Smooth muscle cell (in vitro differentiated cells): Measurements from ENCODE around the gene SHB. TPM values are rescaled to one million over a fixed set of nuclear protein-coding genes. Genes with fewer than 3 reads are reported as not detected.

Source experiments
- DNase-seq: peaks from one replicate; lab custom pipeline; 2025; ENCODE audit not compliant: unreplicated experiment; lab: John Stamatoyannopoulos, UW
- H2AFZ ChIP-seq: fragments of 200-600 bp; sonication (generic); 2 replicates; pipeline ENCODE4 v1.6.0; 2016; ENCODE audit warnings: antibody characterized with exemption, low read depth, mild to moderate bottlenecking
- H3F3A ChIP-seq: fragments of 200-600 bp; sonication (generic); 2 replicates; pipeline ENCODE4 v1.6.0; 2017; ENCODE audit warnings: antibody characterized with exemption, low read depth
- H3K27ac ChIP-seq: fragments of 200-600 bp; sonication (generic); 2 replicates; pipeline ENCODE4 v1.5.1; 2016; ENCODE audit warnings: low read depth, mild to moderate bottlenecking
- H3K27me3 ChIP-seq: fragments of 200-600 bp; sonication (generic); 2 replicates; pipeline ENCODE4 v1.6.1; 2016; ENCODE audit warnings: low read depth, mild to moderate bottlenecking
- H3K36me3 ChIP-seq: fragments of 200-600 bp; sonication (generic); 2 replicates; pipeline ENCODE4 v1.5.1; 2016; ENCODE audit warnings: low read depth
- H3K4me1 ChIP-seq: fragments of 200-600 bp; sonication (generic); 2 replicates; pipeline ENCODE4 v1.5.1; 2016; ENCODE audit warnings: low read depth
- H3K4me2 ChIP-seq: fragments of 200-600 bp; sonication (generic); 2 replicates; pipeline ENCODE4 v1.6.0; 2016; ENCODE audit warnings: mild to moderate bottlenecking
- H3K4me3 ChIP-seq: fragments of 200-600 bp; sonication (generic); 2 replicates; pipeline ENCODE4 v1.5.1; 2016; ENCODE audit warnings: mild to moderate bottlenecking
- H3K79me2 ChIP-seq: fragments of 200-600 bp; sonication (generic); 2 replicates; pipeline ENCODE4 v1.6.0; 2016; ENCODE audit warnings: low read depth, mild to moderate bottlenecking
- H3K9ac ChIP-seq: fragments of 200-600 bp; sonication (generic); 2 replicates; pipeline ENCODE4 v1.6.0; 2016; ENCODE audit warnings: low read depth
- H3K9me3 ChIP-seq: fragments of 200-600 bp; sonication (generic); replicated peaks from 2 replicates; pipeline ENCODE4 v1.5.1; 2016; ENCODE audit warnings: low read depth
- H4K20me1 ChIP-seq: fragments of 200-600 bp; sonication (generic); 2 replicates; pipeline ENCODE4 v1.6.0; 2016; ENCODE audit warnings: low read depth
- CTCF ChIP-seq: fragments of 200-600 bp; sonication (generic); IDR thresholded peaks from 2 replicates; pipeline ENCODE4 v1.5.1; 2017; ENCODE audit warnings: borderline replicate concordance, mild to moderate bottlenecking, antibody characterized with exemption; ENCODE audit not compliant: insufficient read depth, poor library complexity, severe bottlenecking
- WGBS: methylation state at CpG from one replicate; pipeline ENCODE4 v1.1.7; 2016; ENCODE audit warnings: low lambda C conversion rate; 5-methylcytosine and 5-hydroxymethylcytosine counted together
- polyA plus RNA-seq: library from polyadenylated mRNA; unstranded; fragments of >200 nt; fragmentation: Nextera tagmentation; extraction: Ambion mirVana; gene quantifications from 2 replicates; pipeline ENCODE4 v1.2.1, GENCODE V29; 2016
- total RNA-seq: library from RNA; depleted of rRNA; stranded (reverse); fragments of >200 nt; gene quantifications from 2 replicates; pipeline ENCODE4 v1.2.3, GENCODE V29; 2014

Gene SHB
- total and polyA plus RNA-seq, 2 experiments from 2014 or later = 16.4 to 32.4 TPM

- peaks cover 34% of the 10 kb centered on the region for H3K4me1 ChIP-seq
- H3K9ac ChIP-seq = no peak overlapping the region
- H3K4me3 ChIP-seq = no peak overlapping the region
Measured at GRCh38 chr9:37998881-37999587, 70.0 kb downstream of the SHB start.

DNA sequence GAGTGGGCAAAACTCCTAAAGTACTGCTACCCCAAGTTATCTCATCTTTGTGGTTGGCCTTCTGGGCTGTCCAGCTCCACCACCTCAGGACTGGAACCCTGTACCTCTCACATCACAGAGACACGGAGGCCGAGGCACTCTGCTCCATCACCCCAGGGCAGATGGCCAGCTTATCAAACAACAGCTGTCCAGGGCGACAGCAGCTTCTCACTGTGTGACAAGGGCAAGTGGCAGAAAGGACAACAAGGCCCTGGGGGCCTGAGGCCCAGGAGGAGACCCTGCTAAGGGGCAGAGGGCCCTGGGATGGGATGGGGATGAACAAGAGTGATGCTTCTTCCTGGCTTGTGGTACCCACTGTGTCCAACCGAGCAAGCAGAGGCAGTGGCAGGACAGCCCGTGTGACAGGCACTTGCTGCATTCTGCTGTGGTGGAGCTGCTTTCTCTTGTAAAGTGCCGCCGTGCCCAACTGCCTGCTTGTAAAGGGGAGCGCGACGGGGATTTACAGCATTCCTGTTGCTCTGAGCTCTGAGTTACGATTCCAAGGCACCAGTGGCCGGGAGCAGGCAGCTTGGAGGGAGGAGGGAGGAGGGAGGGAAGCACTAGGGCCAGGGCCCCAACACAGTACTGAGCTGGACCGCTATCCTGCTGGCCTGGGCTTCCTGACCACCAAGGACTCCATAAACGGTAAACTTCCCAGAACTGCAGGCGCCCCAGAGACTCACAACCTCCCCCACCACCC is 71.2 kb downstream of the SHB start:
- H3F3A ChIP-seq = peaks cover 30% of the 10 kb centered on the region
- H3K9ac ChIP-seq = no peak overlapping the region
- peak overlapping the region; percentile 4 for H3K4me2 ChIP-seq
- H2AFZ ChIP-seq = no peak overlapping the region
- H3K9me3 ChIP-seq = no peaks in the 10 kb centered on the region
- peak; percentile 48 for DNase-seq
- H3K27ac ChIP-seq = peak overlapping the region; percentile 64
- H3K4me3 ChIP-seq = no peak overlapping the region
- peaks cover 45% of the 10 kb centered on the region for H4K20me1 ChIP-seq
- peaks cover 49% of the 10 kb centered on the region for H3K79me2 ChIP-seq
- H3K36me3 ChIP-seq = no peaks in the 10 kb centered on the region
- no peaks in the 10 kb centered on the region for H3K27me3 ChIP-seq
- TF ChIP-seq CTCF = no peak
- WGBS = 20% methylated on average over 13 of the region's 15 CpGs
- peaks cover 34% of the 10 kb centered on the region for H3K4me1 ChIP-seq

More at GRCh38 chr9:37998881-37999587, 70.0 kb downstream of the SHB start:
- Histone ChIP-seq H3K27me3 (no peaks in the 10 kb centered on the region), H3K79me2 (peaks cover 48% of the 10 kb centered on the region), H3K36me3 (no peaks in the 10 kb centered on the region), H3K27ac (peak overlapping the region; percentile 64), H3K9me3 (no peaks in the 10 kb centered on the region), H2AFZ (no peak overlapping the region), H3F3A (peaks cover 30% of the 10 kb centered on the region), H3K4me2 (peak overlapping the region; percentile 56), H4K20me1 (peaks cover 51% of the 10 kb centered on the region)
- DNase-seq = no peak
- TF ChIP-seq CTCF = no peak
- 73% methylated on average over 5 of the region's 5 CpGs for WGBS

GRCh38 chr9:37996819-37997217 is 72.2 kb downstream of the SHB start:
- H3K27ac ChIP-seq = peak overlapping the region; percentile 31
- WGBS = 93% methylated on average over 4 of the region's 4 CpGs
- H3K4me2 ChIP-seq = no peak overlapping the region
- H3K4me3 ChIP-seq = no peak overlapping the region
- H3K79me2 ChIP-seq = peaks cover 50% of the 10 kb centered on the region
- no peak overlapping the region for H2AFZ ChIP-seq
- H3K27me3 ChIP-seq = no peaks in the 10 kb centered on the region
- no peak for TF ChIP-seq CTCF
- H3K4me1 ChIP-seq = peaks cover 34% of the 10 kb centered on the region
- peaks cover 26% of the 10 kb centered on the region for H3F3A ChIP-seq
- no peak overlapping the region for H3K9ac ChIP-seq
- DNase-seq = no peak
- no peaks in the 10 kb centered on the region for H3K36me3 ChIP-seq
- H4K20me1 ChIP-seq = peaks cover 53% of the 10 kb centered on the region
- no peaks in the 10 kb centered on the region for H3K9me3 ChIP-seq
